K562 (cell line): Measurements from ENCODE around the gene DRC1. TPM values are rescaled to one million over a fixed set of nuclear protein-coding genes. Genes with fewer than 3 reads are reported as not detected.
A peak's percentile ranks its signal among the peaks of the same experiment; 100 is the strongest.

ENCODE experiments used
- CEBPB ChIP-seq: fragments of 450-650 bp; IDR thresholded peaks from 2 replicates; pipeline ENCODE4 v1.6.1; 2016; ENCODE audit warnings: missing genetic modification characterization, missing compliant biosample characterization
- CTCF ChIP-seq, 3 experiments: IDR thresholded peaks in 2 of 3; conservative IDR thresholded peaks in 1 of 3; 2 replicates each; pipeline ENCODE4 v1.5.1; 2011 to 2012; ENCODE audit warnings: low read length in 3 of 3, mild to moderate bottlenecking in 3 of 3, control low read depth in 2 of 3, improper control_type of control experiment in 1 of 3, inconsistent platforms in 1 of 3, low read depth in 1 of 3, mixed read lengths in 1 of 3, moderate library complexity in 1 of 3; ENCODE audit not compliant: insufficient read depth in 2 of 3
- E2F6 ChIP-seq, 2 experiments: IDR thresholded peaks; 2 replicates each; pipeline ENCODE4 v1.6.1; 2011; ENCODE audit warnings: borderline replicate concordance in 1 of 2, control low read depth in 1 of 2, low read depth in 1 of 2, low read length in 1 of 2, mild to moderate bottlenecking in 1 of 2, mixed read lengths in 1 of 2, moderate library complexity in 1 of 2; ENCODE audit not compliant: insufficient read depth in 1 of 2, insufficient read length in 1 of 2, poor library complexity in 1 of 2, severe bottlenecking in 1 of 2; ENCODE audit errors: extremely low read depth in 1 of 2
- ETS2 ChIP-seq: IDR thresholded peaks from 2 replicates; pipeline ENCODE4 v1.6.1; 2016; ENCODE audit warnings: borderline replicate concordance, missing genetic modification characterization, mild to moderate bottlenecking, moderate library complexity, missing compliant biosample characterization; ENCODE audit not compliant: poor library complexity, severe bottlenecking
- EZH2 ChIP-seq: IDR thresholded peaks from 2 replicates; pipeline ENCODE4 v1.6.1; 2012; ENCODE audit warnings: low read depth, mild to moderate bottlenecking, inconsistent platforms, low read length, borderline replicate concordance
- IFI16 ChIP-seq: fragments of 250-450 bp; sonication (Bioruptor Pico); IDR thresholded peaks from 2 replicates; pipeline ENCODE4 v2.1.2; 2022; ENCODE audit warnings: mild to moderate bottlenecking, inconsistent platforms
- ILF3 ChIP-seq: fragments of 450-650 bp; IDR thresholded peaks from 2 replicates; pipeline ENCODE4 v1.6.1; 2018; ENCODE audit warnings: antibody characterized with exemption, mild to moderate bottlenecking, moderate library complexity, borderline replicate concordance
- JUNB ChIP-seq: fragments of 450-650 bp; formaldehyde crosslinking; conservative IDR thresholded peaks from 2 replicates; pipeline ENCODE4 v1.4.0; 2020; ENCODE audit warnings: mild to moderate bottlenecking
- MAFF ChIP-seq: IDR thresholded peaks from 2 replicates; pipeline ENCODE4 v1.6.1; 2012; ENCODE audit warnings: low read length, improper control_type of control experiment
- NFIC ChIP-seq: fragments of 450-650 bp; IDR thresholded peaks from 2 replicates; pipeline ENCODE4 v1.6.1; 2017; ENCODE audit warnings: mild to moderate bottlenecking, inconsistent platforms
- NRF1 ChIP-seq, 2 experiments: fragments of 450-650 bp; IDR thresholded peaks in 1 of 2; conservative IDR thresholded peaks in 1 of 2; 2 replicates each; pipeline ENCODE4 v1.6.1; 2014; ENCODE audit warnings: mild to moderate bottlenecking in 2 of 2
- NUFIP1 ChIP-seq: fragments of 450-650 bp; IDR thresholded peaks from 2 replicates; pipeline ENCODE4 v1.6.1; 2018; ENCODE audit not compliant: partially characterized antibody
- POLR2A ChIP-seq: fragments of 450-650 bp; conservative IDR thresholded peaks from 2 replicates; pipeline ENCODE4 v1.6.1; 2016
- RB1 ChIP-seq: fragments of 450-650 bp; IDR thresholded peaks from 2 replicates; pipeline ENCODE4 v1.6.1; 2017; ENCODE audit warnings: low read depth, mild to moderate bottlenecking
- SRSF1 ChIP-seq: fragments of 200-400 bp; formaldehyde crosslinking; IDR thresholded peaks from 2 replicates; pipeline ENCODE4 v1.6.1; 2017; ENCODE audit warnings: mild to moderate bottlenecking, low read depth, low read length, moderate library complexity
- TEAD2 ChIP-seq: fragments of 450-650 bp; IDR thresholded peaks from 2 replicates; pipeline ENCODE4 v1.6.1; 2016; ENCODE audit warnings: missing genetic modification characterization, control low read depth, missing compliant biosample characterization
- TFE3 ChIP-seq: fragments of 450-650 bp; formaldehyde crosslinking; IDR thresholded peaks from 2 replicates; pipeline ENCODE4 v1.4.0; 2020; ENCODE audit warnings: mild to moderate bottlenecking, mixed read lengths
- ZC3H4 ChIP-seq: sonication (generic); formaldehyde crosslinking; IDR thresholded peaks from 2 replicates; pipeline ENCODE4 v1.9.0; 2021; ENCODE audit warnings: missing genetic modification reagents, borderline replicate concordance
- ZNF282 ChIP-seq: sonication (generic); formaldehyde crosslinking; IDR thresholded peaks from 2 replicates; pipeline ENCODE4 v1.8.1; 2023; ENCODE audit warnings: missing genetic modification reagents
- ZNF395 ChIP-seq: fragments of 200-800 bp; sonication (Bioruptor generic); IDR thresholded peaks from 2 replicates; pipeline ENCODE4 v1.6.1; 2017; ENCODE audit warnings: missing genetic modification characterization, missing compliant biosample characterization
- ZNF551 ChIP-seq: fragments of 250-450 bp; sonication (Bioruptor Pico); IDR thresholded peaks from 2 replicates; pipeline ENCODE4 v1.5.0; 2021; ENCODE audit warnings: mild to moderate bottlenecking, moderate library complexity
- ZNF75A ChIP-seq: fragments of 450-650 bp; formaldehyde crosslinking; IDR thresholded peaks from 2 replicates; pipeline ENCODE4 v1.4.0; 2020; ENCODE audit warnings: mild to moderate bottlenecking
- polyA plus RNA-seq, 8 experiments: library from polyadenylated mRNA; depleted of rRNA in 4 of 8; stranded (reverse) in 5 of 8; unstranded in 3 of 8; fragments of >200 nt; fragmentation: Nextera tagmentation in 2 of 8; fragmentation: Illumina TruSeq in 1 of 8; extraction: Ambion mirVana in 2 of 8; extraction: Trizol in 1 of 8; gene quantifications; 2 replicates each; pipeline versions ENCODE4 v1.2.1 to v1.2.3, GENCODE V29; 2011 to 2014; ENCODE audit warnings: inconsistent platforms in 1 of 8, missing spikeins in 1 of 8
- total RNA-seq, 7 experiments: library from RNA; depleted of rRNA in 6 of 7; stranded (reverse); fragments of >200 nt in 6 of 7; fragmentation: Illumina TruSeq in 2 of 7; extraction: Trizol in 2 of 7; gene quantifications; 2 replicates each; pipeline versions ENCODE4 v1.2.1 to v1.2.3, GENCODE V29; 2011 to 2021; ENCODE audit warnings: low replicate concordance in 1 of 7

The DRC1 gene
- total and polyA plus RNA-seq, 9 of the 15 experiments (the other 6 are each of a cell fraction or from before 2014, with no cell fraction given), result 0.07 to 0.10 TPM; not detected in 7

GRCh38 chr2:26355038-26355995, 46.4 kb upstream of the DRC1 start (continued):
- TF ChIP-seq POLR2A, result peak; percentile 67; the same call in 1 of the 2 replicates
- TF ChIP-seq SRSF1, result no peak
- no peak for TF ChIP-seq ILF3
- TF ChIP-seq NFIC, result no peak; the same call in 1 of the 2 replicates
- no peak for TF ChIP-seq TEAD2
- TF ChIP-seq ZNF395 (CRISPR knock-in tag), result no peak
- no peak for TF ChIP-seq CTCF (IDR thresholded peaks at IDR 0.05 in 2 of 3, conservative IDR thresholded peaks at IDR 0.05 in 1 of 3; ENCODE audit: insufficient read depth in 2 of 3, low read depth in 1 of 3, low read length in 3 of 3)
- no peak for TF ChIP-seq ZNF282
- TF ChIP-seq ZNF551 (CRISPR knock-in tag), result no peak
- no peak for TF ChIP-seq ZC3H4 (CRISPR knock-in tag)
- no peak for TF ChIP-seq E2F6 (IDR thresholded peaks at IDR 0.05; ENCODE audit: borderline replicate concordance in 1 of 2, extremely low read depth in 1 of 2, insufficient read depth in 1 of 2, insufficient read length in 1 of 2, low read depth in 1 of 2, low read length in 1 of 2, poor library complexity in 1 of 2, severe bottlenecking in 1 of 2)
- peak; percentile 59; the same call in 1 of the 2 replicates for TF ChIP-seq CEBPB (tag)
- TF ChIP-seq NUFIP1, result no peak
- no peak for TF ChIP-seq EZH2
- TF ChIP-seq NRF1 (conservative IDR thresholded peaks at IDR 0.05 in 1 of 2, IDR thresholded peaks at IDR 0.05 in 1 of 2), result peak; percentile 26 to 28; a peak in 2 of 4 replicates
- TF ChIP-seq ETS2 (tag), result no peak
- no peak for TF ChIP-seq IFI16 (CRISPR knock-in tag)
- no peak for TF ChIP-seq JUNB (CRISPR knock-in tag)
- TF ChIP-seq TFE3, result no peak
- TF ChIP-seq RB1, result no peak
- TF ChIP-seq ZNF75A, result no peak
- TF ChIP-seq MAFF, result peak; percentile 91
